Caco-2 (cell line): ENCODE results near the gene AMER2. TPM values are rescaled to one million over a fixed set of nuclear protein-coding genes. Genes with fewer than 3 reads are reported as not detected.

ENCODE experiments used
- BruUV-seq: library from RNA; stranded (reverse); fragments of 400-500 nt; replicated peaks from 2 replicates; lab custom pipeline; 2021; lab: Mats Ljungman, UMichigan
- CTCF ChIA-PET: fragments of 300-600 bp; sonication (Branson Sonifier 250); formaldehyde crosslinking; loops from one replicate; lab custom pipeline; 2022; ENCODE audit warnings: antibody characterized with exemption; lab: Charles Lee
- POLR2A ChIA-PET: fragments of 300-600 bp; sonication (Branson Sonifier 250); formaldehyde crosslinking; loops from one replicate; lab custom pipeline; 2022; ENCODE audit warnings: antibody characterized with exemption; lab: Charles Lee
- DNase-seq, 2 experiments: peaks; one replicate each; pipeline versions ENCODE4 v3.0.0 to v3.0.0-alpha.2; 2020 to 2022
- H3K27me3 ChIP-seq: replicated peaks from 2 replicates; pipeline ENCODE4 v1.6.0; 2011; ENCODE audit warnings: low read length; ENCODE audit not compliant: control insufficient read depth, insufficient read depth
- H3K36me3 ChIP-seq: 2 replicates; pipeline ENCODE4 v1.5.1; 2011; ENCODE audit warnings: low read length; ENCODE audit not compliant: control insufficient read depth, insufficient read depth
- H3K4me1 ChIP-seq: fragments of 250-450 bp; sonication (Bioruptor Pico); 2 replicates; pipeline ENCODE4 v1.5.1; 2020; ENCODE audit warnings: mild to moderate bottlenecking
- H3K4me3 ChIP-seq: 2 replicates; pipeline ENCODE4 v1.5.1; 2011; ENCODE audit warnings: low read depth, mild to moderate bottlenecking, control low read depth, low read length
- H3K9me3 ChIP-seq: fragments of 250-450 bp; sonication (Bioruptor Pico); 2 replicates; pipeline ENCODE4 v1.5.1; 2020; ENCODE audit warnings: mild to moderate bottlenecking, moderate library complexity
- H3K27ac Mint-ChIP-seq: one replicate; pipeline ENCODE4 v1.8.0; 2022; ENCODE audit warnings: mixed read lengths; ENCODE audit not compliant: unreplicated experiment
- H3K27me3 Mint-ChIP-seq: one replicate; pipeline ENCODE4 v1.8.0; 2022; ENCODE audit warnings: mixed read lengths; ENCODE audit not compliant: insufficient read depth, unreplicated experiment
- H3K36me3 Mint-ChIP-seq: one replicate; pipeline ENCODE4 v1.8.0; 2022; ENCODE audit warnings: mild to moderate bottlenecking, mixed read lengths; ENCODE audit not compliant: insufficient read depth, unreplicated experiment
- H3K4me1 Mint-ChIP-seq: one replicate; pipeline ENCODE4 v1.8.0; 2022; ENCODE audit warnings: low read depth, mixed read lengths; ENCODE audit not compliant: unreplicated experiment
- H3K4me3 Mint-ChIP-seq: one replicate; pipeline ENCODE4 v1.8.0; 2022; ENCODE audit warnings: mild to moderate bottlenecking, moderate library complexity, mixed read lengths; ENCODE audit not compliant: unreplicated experiment
- H3K9me3 Mint-ChIP-seq: one replicate; pipeline ENCODE4 v1.8.0; 2022; ENCODE audit warnings: mixed read lengths; ENCODE audit not compliant: unreplicated experiment
- intact Hi-C: fragments of 100-400 bp; cut with micrococcal nuclease; formaldehyde crosslinking; loops from one replicate; pipeline ENCODE4 v1.10.0; 2022; ENCODE audit not compliant: unreplicated experiment
- total RNA-seq: library from RNA; stranded (reverse); gene quantifications from 2 replicates; pipeline ENCODE4 v1.2.3, GENCODE V29; 2022
- TF ChIP-seq, protein P1 (sequence below), 2 experiments: fragments of 200-600 bp in 1 of 2; IDR thresholded peaks; 1 replicate in 1 of 2; 2 replicates in 1 of 2; pipeline versions ENCODE4 v1.5.1 to v1.8.0; 2011 to 2022; ENCODE audit warnings: antibody characterized with exemption in 1 of 2, control low read depth in 1 of 2, inconsistent platforms in 1 of 2, low read depth in 1 of 2, low read length in 1 of 2, mild to moderate bottlenecking in 1 of 2, moderate library complexity in 1 of 2; ENCODE audit not compliant: insufficient read depth in 1 of 2, severe bottlenecking in 1 of 2, unreplicated experiment in 1 of 2

Gene AMER2
- total RNA-seq, 1 experiment from 2014 or later = not detected

DNA sequence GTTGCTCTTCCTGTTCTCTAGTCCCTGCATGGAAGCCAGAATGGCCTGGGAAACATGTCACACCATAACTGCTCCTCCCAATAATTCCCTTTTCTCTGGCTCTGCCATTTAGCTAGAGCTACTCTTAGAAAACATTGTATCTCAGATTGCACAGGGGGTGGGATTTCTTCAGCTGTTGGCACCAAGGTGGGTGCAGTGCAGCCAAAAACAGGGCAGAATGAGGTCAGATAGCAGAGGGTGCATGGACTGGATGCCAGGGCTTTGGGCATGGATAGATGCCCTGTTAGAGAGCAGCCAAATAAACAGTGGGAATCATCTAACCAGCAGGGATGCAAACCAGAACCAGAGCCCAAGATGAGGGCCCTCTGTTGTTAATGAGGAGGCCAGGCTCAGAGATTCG is 4.9 kb upstream of the AMER2 start:
- ChIA-PET CTCF (no interaction called here), POLR2A (no interaction called here)
- Histone ChIP-seq H3K36me3 (no peaks in the 10 kb centered on the region), H3K9me3 (no peaks in the 10 kb centered on the region), H3K27me3 (no peaks in the 10 kb centered on the region; the same call in 1 of the 2 replicates), H3K4me3 (no peak overlapping the region), H3K4me1 (no peaks in the 10 kb centered on the region)
- Mint-ChIP-seq H3K27ac (no peak overlapping the region), H3K4me3 (no peak overlapping the region), H3K36me3 (no peaks in the 10 kb centered on the region), H3K27me3 (peaks cover 19% of the 10 kb centered on the region), H3K4me1 (peaks cover 6% of the 10 kb centered on the region), H3K9me3 (peaks cover 3% of the 10 kb centered on the region)
- BruUV-seq = no TSS peak
- intact Hi-C loops = no loop called here
- DNase-seq = no peak
- TF ChIP-seq, protein P1, sequence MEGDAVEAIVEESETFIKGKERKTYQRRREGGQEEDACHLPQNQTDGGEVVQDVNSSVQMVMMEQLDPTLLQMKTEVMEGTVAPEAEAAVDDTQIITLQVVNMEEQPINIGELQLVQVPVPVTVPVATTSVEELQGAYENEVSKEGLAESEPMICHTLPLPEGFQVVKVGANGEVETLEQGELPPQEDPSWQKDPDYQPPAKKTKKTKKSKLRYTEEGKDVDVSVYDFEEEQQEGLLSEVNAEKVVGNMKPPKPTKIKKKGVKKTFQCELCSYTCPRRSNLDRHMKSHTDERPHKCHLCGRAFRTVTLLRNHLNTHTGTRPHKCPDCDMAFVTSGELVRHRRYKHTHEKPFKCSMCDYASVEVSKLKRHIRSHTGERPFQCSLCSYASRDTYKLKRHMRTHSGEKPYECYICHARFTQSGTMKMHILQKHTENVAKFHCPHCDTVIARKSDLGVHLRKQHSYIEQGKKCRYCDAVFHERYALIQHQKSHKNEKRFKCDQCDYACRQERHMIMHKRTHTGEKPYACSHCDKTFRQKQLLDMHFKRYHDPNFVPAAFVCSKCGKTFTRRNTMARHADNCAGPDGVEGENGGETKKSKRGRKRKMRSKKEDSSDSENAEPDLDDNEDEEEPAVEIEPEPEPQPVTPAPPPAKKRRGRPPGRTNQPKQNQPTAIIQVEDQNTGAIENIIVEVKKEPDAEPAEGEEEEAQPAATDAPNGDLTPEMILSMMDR (IDR thresholded peaks at IDR 0.05; ENCODE audit: insufficient read depth in 1 of 2, low read depth in 1 of 2, low read length in 1 of 2, severe bottlenecking in 1 of 2, unreplicated experiment in 1 of 2) = no peak

DNA sequence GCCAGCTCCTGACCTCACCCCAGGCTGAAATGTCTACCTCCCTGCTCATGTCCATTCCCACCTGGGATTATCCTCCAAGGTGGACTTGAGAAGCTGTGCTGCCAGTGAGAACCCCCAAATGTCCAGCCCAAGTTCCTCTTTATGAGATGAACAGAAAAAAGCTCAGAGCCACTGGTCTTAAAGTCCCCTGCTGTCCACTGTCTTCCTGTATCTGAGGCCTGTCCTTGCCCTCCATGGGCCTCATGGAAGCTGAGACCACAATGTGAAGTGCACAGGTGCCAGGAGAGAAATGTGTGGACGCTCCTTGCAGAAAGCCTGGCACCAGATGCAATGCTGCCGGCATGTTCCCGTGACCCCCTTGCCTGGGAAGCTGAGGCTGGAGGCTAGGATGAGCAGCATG is 3.3 kb upstream of the AMER2 start:
- Mint-ChIP-seq H3K27ac (no peak overlapping the region), H3K36me3 (no peaks in the 10 kb centered on the region), H3K4me3 (no peak overlapping the region), H3K4me1 (peaks cover 6% of the 10 kb centered on the region), H3K9me3 (peaks cover 9% of the 10 kb centered on the region), H3K27me3 (peaks cover 19% of the 10 kb centered on the region)
- no peaks in the 10 kb centered on the region; the same call in 1 of the 2 replicates for H3K27me3 ChIP-seq
- no peak for DNase-seq
- intact Hi-C loops = no loop called here
- H3K4me1 ChIP-seq = no peaks in the 10 kb centered on the region
- ChIA-PET CTCF (no interaction called here), POLR2A (no interaction called here)
- H3K9me3 ChIP-seq = no peaks in the 10 kb centered on the region
- TF ChIP-seq, protein P1 (IDR thresholded peaks at IDR 0.05; ENCODE audit: insufficient read depth in 1 of 2, low read depth in 1 of 2, low read length in 1 of 2, severe bottlenecking in 1 of 2, unreplicated experiment in 1 of 2) = no peak
- no peaks in the 10 kb centered on the region for H3K36me3 ChIP-seq
- BruUV-seq = no TSS peak
- H3K4me3 ChIP-seq = no peak overlapping the region

DNA sequence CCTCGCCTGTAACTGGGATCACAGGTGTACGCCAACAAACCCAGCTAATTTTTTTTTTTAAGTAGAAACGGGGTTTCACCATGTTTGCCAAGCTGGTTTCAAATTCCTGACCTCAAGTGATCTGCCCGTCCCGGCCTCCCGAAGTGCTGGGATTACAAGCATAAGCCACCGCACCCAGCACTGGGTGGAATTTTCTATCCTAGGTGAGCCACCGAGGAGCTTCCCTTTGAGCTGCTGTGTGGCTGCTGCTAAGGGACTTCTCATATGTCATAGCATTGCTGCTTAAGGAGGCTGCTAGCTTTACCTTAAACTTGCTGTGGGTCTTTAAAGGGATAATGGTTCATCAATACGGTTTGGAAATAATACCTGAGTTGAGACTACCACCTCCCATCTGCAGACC is 2.9 kb upstream of the AMER2 start:
- Mint-ChIP-seq H3K4me3 (no peak overlapping the region), H3K9me3 (peaks cover 9% of the 10 kb centered on the region), H3K36me3 (no peaks in the 10 kb centered on the region), H3K27me3 (peaks cover 17% of the 10 kb centered on the region), H3K4me1 (peaks cover 6% of the 10 kb centered on the region), H3K27ac (no peak overlapping the region)
- TF ChIP-seq, protein P1 (IDR thresholded peaks at IDR 0.05; ENCODE audit: insufficient read depth in 1 of 2, low read depth in 1 of 2, low read length in 1 of 2, severe bottlenecking in 1 of 2, unreplicated experiment in 1 of 2) = no peak
- Histone ChIP-seq H3K4me1 (no peaks in the 10 kb centered on the region), H3K27me3 (no peaks in the 10 kb centered on the region; the same call in 1 of the 2 replicates), H3K4me3 (no peak overlapping the region), H3K36me3 (no peaks in the 10 kb centered on the region), H3K9me3 (no peaks in the 10 kb centered on the region)
- ChIA-PET POLR2A (no interaction called here), CTCF (no interaction called here)
- no peak for DNase-seq
- no TSS peak for BruUV-seq
- intact Hi-C loops = no loop called here
